ENCODE results near the gene FAM168B. TPM values are rescaled to one million over a fixed set of nuclear protein-coding genes. Genes with fewer than 3 reads are reported as not detected.

The FAM168B gene
- total RNA-seq, 1 donor from 2014 or later = 145 TPM

GRCh38 chr2:131041402-131042147 is 51.7 kb downstream of the FAM168B start:
- DNase-seq (ENCODE audit: extremely low read depth, low read depth, low spot score) = no peak

GRCh38 chr2:131040661-131041401 is 52.4 kb downstream of the FAM168B start:
- no peak for DNase-seq (ENCODE audit: extremely low read depth, low read depth, low spot score)

DNA sequence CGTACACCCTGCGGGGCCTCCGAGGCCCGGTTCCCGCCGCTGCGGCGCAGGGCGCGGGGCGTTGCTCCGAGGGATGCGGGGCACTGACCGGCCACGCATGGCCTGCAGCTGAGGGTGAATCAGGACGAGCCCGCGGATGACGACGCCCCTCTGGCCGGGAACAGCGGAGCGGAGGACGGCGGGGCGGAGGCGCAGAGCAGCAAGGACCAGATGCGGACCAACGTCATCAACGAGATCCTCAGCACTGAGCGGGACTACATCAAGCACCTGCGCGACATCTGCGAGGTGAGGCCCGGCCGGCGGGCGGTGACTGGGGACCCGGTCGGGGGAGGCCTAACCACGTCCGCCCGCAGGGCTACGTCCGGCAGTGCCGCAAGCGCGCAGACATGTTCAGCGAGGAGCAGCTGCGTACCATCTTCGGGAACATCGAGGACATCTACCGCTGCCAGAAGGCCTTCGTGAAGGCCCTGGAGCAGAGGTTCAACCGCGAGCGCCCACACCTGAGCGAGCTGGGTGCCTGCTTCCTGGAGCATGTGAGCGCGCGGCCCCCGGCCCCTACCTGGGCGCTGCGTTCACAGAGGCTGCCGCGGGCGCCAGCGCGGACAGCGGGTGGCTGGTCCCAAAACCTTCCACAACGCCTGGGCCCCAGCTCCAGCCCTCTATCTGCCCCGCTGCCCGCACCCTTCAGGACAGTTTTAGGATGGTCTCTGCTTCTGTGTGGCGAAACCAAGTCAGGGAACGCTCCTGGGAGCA is 53.2 kb downstream of the FAM168B start:
- DNase-seq (ENCODE audit: extremely low read depth, low read depth, low spot score) = no peak

DNA sequence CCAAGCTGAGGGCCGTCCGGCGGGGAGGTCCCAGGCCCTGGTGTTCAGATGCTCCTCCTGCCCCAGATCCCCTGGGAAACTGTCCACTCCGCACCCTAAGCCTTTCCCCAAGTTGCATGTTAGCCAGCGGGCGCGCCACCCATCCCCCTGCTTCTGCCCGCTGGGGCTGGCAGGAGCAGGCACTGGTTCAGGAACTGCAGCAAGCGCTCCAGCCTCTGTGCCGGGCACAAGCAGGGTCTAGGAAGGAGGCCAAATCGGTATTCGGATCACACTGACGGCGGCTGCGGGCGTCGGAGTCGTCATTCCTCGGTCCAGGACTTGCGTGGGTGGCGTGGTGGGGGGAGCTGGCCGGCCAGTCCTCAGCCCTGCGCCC is 53.7 kb downstream of the FAM168B start:
- DNase-seq (ENCODE audit: extremely low read depth, low read depth, low spot score) = no peak

- DNase-seq (ENCODE audit: extremely low read depth, low read depth, low spot score) = no peak
Observed at GRCh38 chr2:131039101-131039440, 54.2 kb downstream of the FAM168B start.

- no peak for DNase-seq (ENCODE audit: extremely low read depth, low read depth, low spot score)
Observed at GRCh38 chr2:131038258-131039100, 54.8 kb downstream of the FAM168B start.

- no peak for DNase-seq (ENCODE audit: extremely low read depth, low read depth, low spot score)
Observed at GRCh38 chr2:131037398-131038257, 55.6 kb downstream of the FAM168B start.

GRCh38 chr2:131036696-131037397 is 56.4 kb downstream of the FAM168B start:
- DNase-seq (ENCODE audit: extremely low read depth, low read depth, low spot score) = no peak

DNA sequence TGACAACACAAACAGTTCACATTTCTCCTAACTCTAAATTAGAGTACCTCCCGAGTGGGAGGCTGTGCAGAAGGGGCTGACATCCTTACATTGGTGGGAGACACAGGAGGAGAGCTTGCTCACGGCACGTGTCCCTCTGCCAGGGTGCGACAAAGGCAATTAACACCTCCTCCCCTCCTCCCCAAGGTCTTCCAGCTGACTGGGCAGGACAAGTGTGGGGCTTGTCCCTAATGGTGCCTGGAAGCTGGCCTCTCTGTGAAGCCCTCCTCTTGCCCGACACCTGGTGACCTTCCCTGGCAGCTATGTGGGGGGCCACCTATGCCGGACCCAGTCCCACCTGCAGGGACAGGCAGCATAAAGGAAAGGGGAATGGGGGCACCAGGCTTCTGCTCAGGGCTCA is 57.0 kb downstream of the FAM168B start:
- no peak for DNase-seq (ENCODE audit: extremely low read depth, low read depth, low spot score)

GRCh38 chr2:131035826-131036231 is 57.4 kb downstream of the FAM168B start:
- DNase-seq (ENCODE audit: extremely low read depth, low read depth, low spot score) = no peak

GRCh38 chr2:131035112-131035825 is 58.0 kb downstream of the FAM168B start:
- DNase-seq (ENCODE audit: extremely low read depth, low read depth, low spot score) = no peak

DNA sequence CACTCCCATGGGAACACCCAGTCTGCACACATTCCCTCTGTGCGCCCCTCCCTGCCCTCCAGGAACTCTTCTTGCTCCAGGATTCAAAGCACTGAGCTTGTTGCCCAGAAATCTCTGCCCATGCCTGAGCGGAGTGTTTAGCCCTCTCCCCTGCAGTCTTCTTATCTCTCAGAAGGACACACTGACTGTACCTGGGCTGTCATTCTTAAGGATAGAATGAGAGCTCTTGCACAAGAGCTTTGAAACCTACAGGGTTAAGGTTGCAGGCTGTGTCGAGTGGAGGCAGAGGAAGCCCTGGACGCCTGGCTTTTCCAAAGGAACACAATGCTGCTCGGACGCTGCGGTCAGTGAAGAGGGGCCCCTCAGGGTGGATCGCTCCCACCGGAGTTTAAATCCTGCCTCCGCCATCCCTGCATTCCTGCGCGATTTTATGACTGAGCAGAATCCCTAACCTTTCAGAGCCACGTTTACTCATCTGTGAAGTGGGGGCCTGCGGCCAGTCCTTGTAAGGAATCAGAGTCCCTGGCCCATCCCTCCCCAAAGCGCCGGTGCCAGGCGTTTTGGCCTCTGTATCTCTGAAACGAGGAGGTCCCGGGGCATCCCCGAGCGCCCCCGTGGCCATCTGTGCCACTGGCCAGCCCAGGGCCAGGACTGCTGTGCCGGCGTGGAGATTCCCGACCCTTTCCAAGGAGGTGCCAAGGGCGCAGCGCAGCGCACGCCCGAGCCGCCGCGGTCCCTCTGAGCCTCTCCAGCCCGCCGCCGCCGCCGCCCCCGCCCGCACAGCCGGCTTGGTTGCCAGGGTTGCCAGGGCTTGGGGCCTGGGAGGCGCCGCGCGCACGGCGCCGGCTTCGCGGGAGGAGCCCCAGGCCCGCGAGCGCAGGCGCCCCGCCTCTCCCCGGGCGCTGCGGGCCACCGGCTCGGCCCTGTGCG is 58.9 kb downstream of the FAM168B start:
- DNase-seq (ENCODE audit: extremely low read depth, low read depth, low spot score) = no peak

DNA sequence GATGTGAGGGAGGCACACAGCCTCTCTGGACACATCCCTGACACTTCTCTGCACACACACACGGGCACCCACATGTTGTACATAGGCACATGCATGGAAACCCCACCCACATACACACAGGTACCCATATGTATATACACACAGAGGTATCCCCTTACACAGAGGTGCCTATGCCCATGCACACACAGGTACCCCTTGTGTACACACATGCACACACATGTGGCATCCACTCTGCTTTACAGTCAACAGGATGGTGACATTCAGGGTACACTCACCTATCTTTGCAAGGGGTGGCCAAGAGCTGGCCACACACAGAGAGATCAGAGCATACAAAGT is 59.5 kb downstream of the FAM168B start:
- no peak for DNase-seq (ENCODE audit: extremely low read depth, low read depth, low spot score)

GRCh38 chr2:131032393-131032836 is 60.8 kb downstream of the FAM168B start:
- no peak for DNase-seq (ENCODE audit: extremely low read depth, low read depth, low spot score)

DNA sequence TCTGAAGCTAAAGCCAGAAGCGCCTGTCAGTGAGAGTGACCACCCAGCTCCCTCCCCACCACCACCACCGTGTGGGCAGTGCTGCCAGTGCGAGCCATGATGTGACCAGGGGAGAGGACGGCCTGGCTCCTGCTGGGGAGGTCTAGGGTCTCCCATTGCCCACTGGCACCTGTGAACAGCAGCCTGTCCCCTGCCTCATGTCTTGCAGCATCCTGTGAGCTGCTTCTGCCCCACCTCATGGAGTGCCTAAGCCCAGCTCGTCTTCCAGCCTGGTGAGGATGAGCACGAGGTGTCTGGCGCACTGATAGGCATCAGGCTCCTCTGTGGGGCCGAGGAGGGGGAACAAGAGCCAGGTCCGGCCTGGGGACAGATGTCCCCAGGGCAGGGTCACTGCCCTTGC is 61.4 kb downstream of the FAM168B start:
- DNase-seq (ENCODE audit: extremely low read depth, low read depth, low spot score) = no peak

- DNase-seq (ENCODE audit: extremely low read depth, low read depth, low spot score) = no peak
Observed at GRCh38 chr2:131031431-131031841, 61.8 kb downstream of the FAM168B start.

- no peak for DNase-seq (ENCODE audit: extremely low read depth, low read depth, low spot score)
Observed at GRCh38 chr2:131030478-131030971, 62.7 kb downstream of the FAM168B start.

All from glomerular endothelial cell (primary cell).